Breast epithelium (tissue), 3 donors: ENCODE measurements around the gene TPPP3.

Source experiments
- POLR2A ChIP-seq: fragments of 450-650 bp; IDR thresholded peaks from one replicate; pipeline ENCODE4 v1.6.1; 2016; ENCODE audit warnings: antibody characterized with exemption, mild to moderate bottlenecking, moderate library complexity
- POLR2AphosphoS5 ChIP-seq, 3 donors: sonication (generic); formaldehyde crosslinking; IDR thresholded peaks; one replicate each; pipeline ENCODE4 v1.6.1; 2017; ENCODE audit warnings: antibody characterized with exemption in 3 of 3
- TF ChIP-seq, protein P1 (sequence below), 3 donors: fragments of 450-650 bp; IDR thresholded peaks; one replicate each; pipeline ENCODE4 v1.5.1; 2016 to 2017; ENCODE audit warnings: antibody characterized with exemption in 3 of 3, mild to moderate bottlenecking in 3 of 3, moderate library complexity in 3 of 3

DNA sequence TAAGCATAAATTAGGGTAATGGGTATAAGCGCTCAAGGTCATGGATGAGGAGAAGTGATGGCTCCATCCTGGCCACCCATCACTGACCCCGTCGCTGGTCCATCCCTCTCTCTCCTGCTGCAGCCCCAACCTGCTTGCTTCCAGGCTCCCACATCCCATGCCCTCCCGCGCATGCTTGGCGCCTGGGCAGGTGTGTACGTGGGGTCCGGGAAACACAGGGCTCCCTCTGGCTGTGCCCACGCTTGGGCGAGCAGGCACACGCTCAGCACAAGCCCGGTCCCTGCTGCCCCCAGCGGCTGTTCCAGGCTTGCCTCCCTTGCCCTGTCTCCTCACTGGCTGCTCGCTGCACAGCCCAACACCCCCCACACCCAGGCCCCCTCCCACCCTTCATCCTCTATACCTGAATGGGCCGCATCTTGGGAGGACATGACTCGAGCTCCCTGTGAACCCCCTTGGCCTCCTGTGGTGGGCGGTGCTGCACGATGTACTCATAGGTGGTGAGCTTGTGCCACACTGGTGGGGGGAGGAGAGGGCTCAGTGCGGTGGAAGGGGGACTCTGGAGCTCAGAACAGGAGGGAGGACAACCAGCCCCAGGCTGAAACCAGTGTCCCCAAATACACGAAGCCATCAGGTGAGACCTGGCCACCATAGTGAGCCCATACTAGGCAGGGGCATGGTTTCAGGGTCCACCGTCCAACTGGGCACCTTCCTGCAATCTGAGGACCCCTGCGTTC is 4.7 kb upstream of the TPPP3 start:
- TF ChIP-seq, protein P1, sequence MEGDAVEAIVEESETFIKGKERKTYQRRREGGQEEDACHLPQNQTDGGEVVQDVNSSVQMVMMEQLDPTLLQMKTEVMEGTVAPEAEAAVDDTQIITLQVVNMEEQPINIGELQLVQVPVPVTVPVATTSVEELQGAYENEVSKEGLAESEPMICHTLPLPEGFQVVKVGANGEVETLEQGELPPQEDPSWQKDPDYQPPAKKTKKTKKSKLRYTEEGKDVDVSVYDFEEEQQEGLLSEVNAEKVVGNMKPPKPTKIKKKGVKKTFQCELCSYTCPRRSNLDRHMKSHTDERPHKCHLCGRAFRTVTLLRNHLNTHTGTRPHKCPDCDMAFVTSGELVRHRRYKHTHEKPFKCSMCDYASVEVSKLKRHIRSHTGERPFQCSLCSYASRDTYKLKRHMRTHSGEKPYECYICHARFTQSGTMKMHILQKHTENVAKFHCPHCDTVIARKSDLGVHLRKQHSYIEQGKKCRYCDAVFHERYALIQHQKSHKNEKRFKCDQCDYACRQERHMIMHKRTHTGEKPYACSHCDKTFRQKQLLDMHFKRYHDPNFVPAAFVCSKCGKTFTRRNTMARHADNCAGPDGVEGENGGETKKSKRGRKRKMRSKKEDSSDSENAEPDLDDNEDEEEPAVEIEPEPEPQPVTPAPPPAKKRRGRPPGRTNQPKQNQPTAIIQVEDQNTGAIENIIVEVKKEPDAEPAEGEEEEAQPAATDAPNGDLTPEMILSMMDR (IDR thresholded peaks at IDR 0.05) = no peak
- TF ChIP-seq POLR2AphosphoS5 (IDR thresholded peaks at IDR 0.05) = no peak
- TF ChIP-seq POLR2A = no peak
